GM12874 (cell line): ENCODE data around the gene NAAA.

Experiments
- CTCF ChIP-seq: IDR thresholded peaks from 2 replicates; pipeline ENCODE4 v1.5.1; 2011; ENCODE audit warnings: low read depth, mild to moderate bottlenecking, control low read depth, low read length, moderate library complexity; ENCODE audit not compliant: insufficient read depth

The NAAA gene

GRCh38 chr4:75940692-75941253, at the start of gene NAAA:
Gene NAAA (minus strand): TSS chr4:75941013. CDS start chr4:75940949, 64 bp downstream.
- TF ChIP-seq CTCF: peak; percentile 67

- TF ChIP-seq CTCF: no peak
Observed at GRCh38 chr4:75989846-75990528, 49.2 kb upstream of the NAAA start.

GRCh38 chr4:75985116-75985515, 44.3 kb upstream of the NAAA start:
- no peak for TF ChIP-seq CTCF

GRCh38 chr4:75980576-75980975, 39.8 kb upstream of the NAAA start:
- no peak for TF ChIP-seq CTCF

- no peak for TF ChIP-seq CTCF
Observed at GRCh38 chr4:75976177-75976576, 35.4 kb upstream of the NAAA start.

GRCh38 chr4:75973766-75974165, 33.0 kb upstream of the NAAA start:
- no peak for TF ChIP-seq CTCF

- no peak for TF ChIP-seq CTCF
Observed at GRCh38 chr4:75968084-75968483, 27.3 kb upstream of the NAAA start.
